ENCODE data around the gene FAM120B.
A peak's percentile ranks its signal among the peaks of the same experiment; 100 is the strongest.

- TF ChIP-seq, protein P1, sequence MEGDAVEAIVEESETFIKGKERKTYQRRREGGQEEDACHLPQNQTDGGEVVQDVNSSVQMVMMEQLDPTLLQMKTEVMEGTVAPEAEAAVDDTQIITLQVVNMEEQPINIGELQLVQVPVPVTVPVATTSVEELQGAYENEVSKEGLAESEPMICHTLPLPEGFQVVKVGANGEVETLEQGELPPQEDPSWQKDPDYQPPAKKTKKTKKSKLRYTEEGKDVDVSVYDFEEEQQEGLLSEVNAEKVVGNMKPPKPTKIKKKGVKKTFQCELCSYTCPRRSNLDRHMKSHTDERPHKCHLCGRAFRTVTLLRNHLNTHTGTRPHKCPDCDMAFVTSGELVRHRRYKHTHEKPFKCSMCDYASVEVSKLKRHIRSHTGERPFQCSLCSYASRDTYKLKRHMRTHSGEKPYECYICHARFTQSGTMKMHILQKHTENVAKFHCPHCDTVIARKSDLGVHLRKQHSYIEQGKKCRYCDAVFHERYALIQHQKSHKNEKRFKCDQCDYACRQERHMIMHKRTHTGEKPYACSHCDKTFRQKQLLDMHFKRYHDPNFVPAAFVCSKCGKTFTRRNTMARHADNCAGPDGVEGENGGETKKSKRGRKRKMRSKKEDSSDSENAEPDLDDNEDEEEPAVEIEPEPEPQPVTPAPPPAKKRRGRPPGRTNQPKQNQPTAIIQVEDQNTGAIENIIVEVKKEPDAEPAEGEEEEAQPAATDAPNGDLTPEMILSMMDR (IDR thresholded peaks at IDR 0.05; ENCODE audit: borderline replicate concordance, extremely low read depth, low read length, poor library complexity, severe bottlenecking), result peak; percentile 5
- no peak for TF ChIP-seq EZH2 (IDR thresholded peaks at IDR 0.05; ENCODE audit: borderline replicate concordance, low read depth, low read length, severe bottlenecking)
Observed at GRCh38 chr6:170277893-170278742, 28.4 kb upstream of the FAM120B start.
